Measurements from ENCODE around the gene FAAH.

- TF ChIP-seq POLR2AphosphoS5 (IDR thresholded peaks at IDR 0.05) (no peak), CTCF (IDR thresholded peaks at IDR 0.05) (no peak), POLR2A (IDR thresholded peaks at IDR 0.05) (no peak)
Measured at GRCh38 chr1:46379996-46380395, 14.1 kb upstream of the FAAH start.
